IMR-90 (cell line): Measurements from ENCODE around the gene NFE2. TPM values are rescaled to one million over a fixed set of nuclear protein-coding genes. Genes with fewer than 3 reads are reported as not detected.

Experiments
- ATAC-seq: fragments of 200-7000 bp; cut with Tn5 transposase; 2 replicates; pipeline ENCODE4 v1.9.1; 2020; ENCODE audit warnings: low read depth, mild to moderate bottlenecking, moderate library complexity
- BruUV-seq: library from RNA; stranded (reverse); fragments of 400-500 nt; replicated peaks from 2 replicates; lab custom pipeline; 2021; lab: Mats Ljungman, UMichigan
- CTCF ChIA-PET: fragments of 300-600 bp; formaldehyde crosslinking; extraction: SDS; loops from one replicate; lab custom pipeline; 2021; ENCODE audit warnings: antibody characterized with exemption; lab: Yijun Ruan, JAX
- POLR2A ChIA-PET: fragments of 300-600 bp; sonication (Branson Sonifier 250); formaldehyde crosslinking; loops from one replicate; lab custom pipeline; 2022; ENCODE audit warnings: antibody characterized with exemption; ENCODE audit not compliant: unreplicated experiment; lab: Charles Lee
- DNase-seq: peaks from one replicate; pipeline ENCODE4 v3.0.0; 2013
- H2AFZ ChIP-seq: replicated peaks from 2 replicates; pipeline ENCODE3; 2013; ENCODE audit warnings: low read length, mild to moderate bottlenecking; ENCODE audit not compliant: poor library complexity
- H2AK5ac ChIP-seq: 2 replicates; pipeline ENCODE4 v1.6.1; 2013; ENCODE audit warnings: low read depth, low read length, inconsistent platforms
- H2AK9ac ChIP-seq: replicated peaks from 2 replicates; pipeline ENCODE3; 2013; ENCODE audit warnings: mild to moderate bottlenecking, low read depth, low read length, moderate library complexity; ENCODE audit not compliant: poor library complexity
- H2BK120ac ChIP-seq: 2 replicates; pipeline ENCODE4 v1.6.1; 2013; ENCODE audit warnings: low read depth, low read length, inconsistent platforms
- H2BK15ac ChIP-seq: 3 replicates; pipeline ENCODE4 v1.6.1; 2013; ENCODE audit warnings: low read depth, low read length, inconsistent platforms
- H2BK20ac ChIP-seq: 2 replicates; pipeline ENCODE4 v1.6.1; 2013; ENCODE audit warnings: low read depth, mild to moderate bottlenecking, inconsistent platforms, low read length, moderate library complexity
- H2BK5ac ChIP-seq: 2 replicates; pipeline ENCODE4 v1.6.1; 2013; ENCODE audit warnings: mild to moderate bottlenecking, low read depth, low read length, inconsistent platforms; ENCODE audit not compliant: poor library complexity, severe bottlenecking
- H3K14ac ChIP-seq: replicated peaks from 2 replicates; pipeline ENCODE4 v1.6.1; 2013; ENCODE audit warnings: low read depth, low read length, inconsistent platforms
- H3K18ac ChIP-seq: 2 replicates; pipeline ENCODE4 v1.6.1; 2013; ENCODE audit warnings: low read depth, low read length, control low read depth
- H3K23ac ChIP-seq: 2 replicates; pipeline ENCODE4 v1.6.1; 2013; ENCODE audit warnings: low read depth, low read length, inconsistent platforms
- H3K27ac ChIP-seq: 2 replicates; pipeline ENCODE4 v1.5.1; 2013; ENCODE audit warnings: mild to moderate bottlenecking, control low read depth, low read length; ENCODE audit not compliant: insufficient read depth
- H3K27me3 ChIP-seq: 2 replicates; pipeline ENCODE4 v1.6.1; 2013; ENCODE audit warnings: low read length; ENCODE audit not compliant: control insufficient read depth, insufficient read depth
- H3K36me3 ChIP-seq: 2 replicates; pipeline ENCODE4 v1.6.1; 2013; ENCODE audit warnings: low read length, mixed read lengths; ENCODE audit not compliant: control insufficient read depth, insufficient read depth
- H3K4ac ChIP-seq: 2 replicates; pipeline ENCODE4 v1.6.1; 2013; ENCODE audit warnings: low read depth, low read length, inconsistent platforms
- H3K4me1 ChIP-seq: 2 replicates; pipeline ENCODE4 v1.6.1; 2013; ENCODE audit warnings: low read length, mixed read lengths; ENCODE audit not compliant: control insufficient read depth, insufficient read depth
- H3K4me2 ChIP-seq: 2 replicates; pipeline ENCODE4 v1.6.1; 2013; ENCODE audit warnings: low read depth, mild to moderate bottlenecking, control low read depth, low read length, moderate library complexity
- H3K4me3 ChIP-seq: 2 replicates; pipeline ENCODE4 v1.5.1; 2013; ENCODE audit warnings: low read depth, mild to moderate bottlenecking, control low read depth, low read length, moderate library complexity; ENCODE audit not compliant: insufficient read depth
- H3K56ac ChIP-seq: 2 replicates; pipeline ENCODE4 v1.6.1; 2013; ENCODE audit warnings: low read length, inconsistent platforms; ENCODE audit not compliant: insufficient read depth; ENCODE audit errors: extremely low read depth
- H3K79me1 ChIP-seq, 2 experiments: 2 replicates each; pipeline ENCODE4 v1.6.1; 2013; ENCODE audit warnings: low read length in 2 of 2, inconsistent platforms in 1 of 2, low read depth in 1 of 2
- H3K9ac ChIP-seq: 2 replicates; pipeline ENCODE4 v1.6.1; 2013; ENCODE audit warnings: low read depth, low read length, control low read depth
- H3K9me1 ChIP-seq: 2 replicates; pipeline ENCODE4 v1.6.1; 2013; ENCODE audit warnings: low read length, inconsistent platforms; ENCODE audit not compliant: insufficient read depth
- H3K9me3 ChIP-seq: 2 replicates; pipeline ENCODE4 v1.6.1; 2013; ENCODE audit warnings: low read length; ENCODE audit not compliant: control insufficient read depth, insufficient read depth
- H4K20me1 ChIP-seq: 2 replicates; pipeline ENCODE4 v1.6.1; 2013; ENCODE audit warnings: low read length, inconsistent platforms; ENCODE audit not compliant: insufficient read depth
- H4K5ac ChIP-seq: 2 replicates; pipeline ENCODE4 v1.6.1; 2013; ENCODE audit warnings: mild to moderate bottlenecking, low read depth, low read length, control low read depth
- H4K8ac ChIP-seq, 2 experiments: 2 replicates each; pipeline ENCODE4 v1.6.1; 2013; ENCODE audit warnings: low read depth in 2 of 2, low read length in 2 of 2, control low read depth in 1 of 2, inconsistent platforms in 1 of 2
- H4K91ac ChIP-seq: 2 replicates; pipeline ENCODE4 v1.6.1; 2013; ENCODE audit warnings: low read depth, low read length, inconsistent platforms; ENCODE audit not compliant: insufficient read depth
- BHLHE40 ChIP-seq: fragments of 150-350 bp; IDR thresholded peaks from 2 replicates; pipeline ENCODE4 v1.6.1; 2016; ENCODE audit warnings: mild to moderate bottlenecking, low read depth, low read length
- CHD1 ChIP-seq: IDR thresholded peaks from 2 replicates; pipeline ENCODE4 v1.6.1; 2012; ENCODE audit warnings: low read depth, low read length, improper control_type of control experiment
- CTCF ChIP-seq: conservative IDR thresholded peaks from 2 replicates; pipeline ENCODE4 v1.5.1; 2012; ENCODE audit warnings: mild to moderate bottlenecking, low read depth, low read length, improper control_type of control experiment
- FOS ChIP-seq: fragments of 150-350 bp; IDR thresholded peaks from 2 replicates; pipeline ENCODE4 v1.6.1; 2016; ENCODE audit warnings: low read depth, low read length
- MAFK ChIP-seq: IDR thresholded peaks from 2 replicates; pipeline ENCODE4 v1.6.1; 2012; ENCODE audit warnings: low read depth, low read length, improper control_type of control experiment
- MAZ ChIP-seq: IDR thresholded peaks from 2 replicates; pipeline ENCODE4 v1.6.1; 2012; ENCODE audit warnings: low read depth, mild to moderate bottlenecking, low read length, improper control_type of control experiment, moderate library complexity, borderline replicate concordance
- MXI1 ChIP-seq: IDR thresholded peaks from 2 replicates; pipeline ENCODE4 v1.6.1; 2012; ENCODE audit warnings: low read depth, mild to moderate bottlenecking, low read length, moderate library complexity, borderline replicate concordance
- NFE2L2 ChIP-seq: fragments of 150-350 bp; IDR thresholded peaks from 2 replicates; pipeline ENCODE4 v1.6.1; 2016; ENCODE audit warnings: low read depth, mild to moderate bottlenecking, low read length
- POLR2A ChIP-seq: IDR thresholded peaks from 2 replicates; pipeline ENCODE4 v1.6.1; 2012; ENCODE audit warnings: mild to moderate bottlenecking, low read depth, low read length
- RAD21 ChIP-seq: IDR thresholded peaks from 2 replicates; pipeline ENCODE4 v1.6.1; 2012; ENCODE audit warnings: low read length, improper control_type of control experiment
- RCOR1 ChIP-seq: IDR thresholded peaks from 2 replicates; pipeline ENCODE4 v1.6.1; 2012; ENCODE audit warnings: mild to moderate bottlenecking, low read length, improper control_type of control experiment; ENCODE audit not compliant: insufficient replicate concordance
- RFX5 ChIP-seq: IDR thresholded peaks from 2 replicates; pipeline ENCODE4 v1.8.0; 2012; ENCODE audit warnings: low read depth, mild to moderate bottlenecking, low read length, moderate library complexity
- SMC3 ChIP-seq: fragments of 150-350 bp; IDR thresholded peaks from 2 replicates; pipeline ENCODE4 v1.6.1; 2016; ENCODE audit warnings: low read depth, mild to moderate bottlenecking, antibody characterized with exemption, low read length, moderate library complexity
- dilution Hi-C: fragments of 300-500 bp; cut with HindIII; formaldehyde crosslinking; loops from one replicate; pipeline ENCODE4 v1.14.3; 2018; ENCODE audit warnings: low sequenced_read_pairs; ENCODE audit not compliant: unreplicated experiment
- in situ Hi-C: fragments of 300-500 bp; cut with MboI; formaldehyde crosslinking; loops from 3 replicates; pipeline ENCODE4 v1.14.3; 2019; ENCODE audit warnings: low sequenced_read_pairs, inconsistent platforms, mixed read lengths
- intact Hi-C: fragments of 100-400 bp; cut with micrococcal nuclease; formaldehyde crosslinking; loops from 2 replicates; pipeline ENCODE4 v1.10.0; 2022
- polyA plus RNA-seq, 3 experiments: library from polyadenylated mRNA; depleted of rRNA; stranded (reverse); fragments of >200 nt; gene quantifications; 2 replicates each; pipeline ENCODE4 v1.2.3, GENCODE V29; 2012; ENCODE audit warnings: low replicate concordance in 1 of 3
- total RNA-seq: library from RNA; depleted of rRNA; stranded (reverse); fragments of >200 nt; gene quantifications from 2 replicates; pipeline ENCODE4 v1.2.3, GENCODE V29; 2012
- TF ChIP-seq, protein P1 (sequence below): fragments of 150-350 bp; IDR thresholded peaks from 2 replicates; pipeline ENCODE4 v1.6.1; 2017; ENCODE audit warnings: mild to moderate bottlenecking, antibody characterized with exemption, low read length, low read depth
- TF ChIP-seq, protein P2 (sequence below): fragments of 150-350 bp; IDR thresholded peaks from 2 replicates; pipeline ENCODE4 v1.6.1; 2016; ENCODE audit warnings: low read depth, mild to moderate bottlenecking, low read length, moderate library complexity, borderline replicate concordance

Gene NFE2
- total and polyA plus RNA-seq, 2 of the 4 experiments (the other 2 are of a cell fraction): 0.18 to 0.32 TPM

GRCh38 chr12:54303640-54304039 lies 2.8 kb upstream of the NFE2 start:
- H3K4me1 ChIP-seq: peaks cover 9% of the 10 kb centered on the region
- no peak overlapping the region for H3K4ac ChIP-seq
- no peaks in the 10 kb centered on the region for H3K79me1 ChIP-seq
- in situ Hi-C loops: no loop called here
- peaks cover 43% of the 10 kb centered on the region for H3K27me3 ChIP-seq
- dilution Hi-C loops: no loop called here
- no peaks in the 10 kb centered on the region for H3K36me3 ChIP-seq
- POLR2A ChIA-PET: interaction anchor here (0.6 kb wide), 2 partner anchors 13 to 325 kb away, joined by 3 to 4 read pairs; no protein-coding TSS in a partner anchor
- no peak overlapping the region for H3K27ac ChIP-seq
- DNase-seq (no peak), ATAC-seq (no peak)
- H3K18ac ChIP-seq: no peak overlapping the region
- no peaks in the 10 kb centered on the region for H4K20me1 ChIP-seq
- no peak overlapping the region for H2BK120ac ChIP-seq
- no peak overlapping the region for H3K14ac ChIP-seq
- no peak overlapping the region for H2BK5ac ChIP-seq
- no peaks in the 10 kb centered on the region for H3K9me3 ChIP-seq
- no peak for TF ChIP-seq POLR2A
- TF ChIP-seq SMC3: no peak
- no peak for TF ChIP-seq BHLHE40
- TF ChIP-seq, protein P1, sequence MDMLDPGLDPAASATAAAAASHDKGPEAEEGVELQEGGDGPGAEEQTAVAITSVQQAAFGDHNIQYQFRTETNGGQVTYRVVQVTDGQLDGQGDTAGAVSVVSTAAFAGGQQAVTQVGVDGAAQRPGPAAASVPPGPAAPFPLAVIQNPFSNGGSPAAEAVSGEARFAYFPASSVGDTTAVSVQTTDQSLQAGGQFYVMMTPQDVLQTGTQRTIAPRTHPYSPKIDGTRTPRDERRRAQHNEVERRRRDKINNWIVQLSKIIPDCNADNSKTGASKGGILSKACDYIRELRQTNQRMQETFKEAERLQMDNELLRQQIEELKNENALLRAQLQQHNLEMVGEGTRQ: no peak
- TF ChIP-seq, protein P2, sequence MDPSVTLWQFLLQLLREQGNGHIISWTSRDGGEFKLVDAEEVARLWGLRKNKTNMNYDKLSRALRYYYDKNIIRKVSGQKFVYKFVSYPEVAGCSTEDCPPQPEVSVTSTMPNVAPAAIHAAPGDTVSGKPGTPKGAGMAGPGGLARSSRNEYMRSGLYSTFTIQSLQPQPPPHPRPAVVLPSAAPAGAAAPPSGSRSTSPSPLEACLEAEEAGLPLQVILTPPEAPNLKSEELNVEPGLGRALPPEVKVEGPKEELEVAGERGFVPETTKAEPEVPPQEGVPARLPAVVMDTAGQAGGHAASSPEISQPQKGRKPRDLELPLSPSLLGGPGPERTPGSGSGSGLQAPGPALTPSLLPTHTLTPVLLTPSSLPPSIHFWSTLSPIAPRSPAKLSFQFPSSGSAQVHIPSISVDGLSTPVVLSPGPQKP: no peak
- TF ChIP-seq FOS: no peak
- no peak for TF ChIP-seq MXI1
- no peak for TF ChIP-seq RFX5
- TF ChIP-seq NFE2L2: no peak
- no peak for TF ChIP-seq CTCF
- no peak for TF ChIP-seq RCOR1
- no peak for TF ChIP-seq CHD1
- TF ChIP-seq MAZ: no peak
- no peak for TF ChIP-seq MAFK
- TF ChIP-seq RAD21: no peak
- H2AK9ac ChIP-seq: no peak overlapping the region
- no peak overlapping the region for H3K4me2 ChIP-seq
- H2BK15ac ChIP-seq: no peak overlapping the region
- no peak overlapping the region for H4K91ac ChIP-seq
- no peak overlapping the region for H3K56ac ChIP-seq
- 0 out of 2 replicates have a peak, but pooled peaks cover 3% of the 10 kb centered on the region for H3K9me1 ChIP-seq
- CTCF ChIA-PET: no interaction called here
- H2AFZ ChIP-seq: no peak overlapping the region
- no peak overlapping the region for H3K23ac ChIP-seq
- H3K4me3 ChIP-seq: no peak overlapping the region
- H2BK20ac ChIP-seq: no peak overlapping the region
- no peak overlapping the region for H3K9ac ChIP-seq
- H2AK5ac ChIP-seq: no peak overlapping the region
- no peak overlapping the region for H4K8ac ChIP-seq
- no TSS peak for BruUV-seq
- intact Hi-C loops: no loop called here
- no peak overlapping the region for H4K5ac ChIP-seq
